ENCODE results near the gene TAPT1.
"Not testable (repeated sequence)": the region's sequence is repeated elsewhere in the genome, so short reads cannot be mapped to it uniquely, and the experiment has no call there.

Gene TAPT1

GRCh38 chr4:16171831-16172230 lies 54.4 kb downstream of the TAPT1 start:
- no peak for DNase-seq (ENCODE audit: low spot score)

GRCh38 chr4:16169490-16169889 lies 56.8 kb downstream of the TAPT1 start:
- no peak for DNase-seq (ENCODE audit: low spot score)

GRCh38 chr4:16168710-16169388 lies 57.4 kb downstream of the TAPT1 start:
- no peak for DNase-seq (ENCODE audit: low spot score)

- no peak for DNase-seq (ENCODE audit: low spot score)
Measured at GRCh38 chr4:16168144-16168543, 58.1 kb downstream of the TAPT1 start.

- DNase-seq (ENCODE audit: low spot score) = no peak
Measured at GRCh38 chr4:16165931-16166330, 60.3 kb downstream of the TAPT1 start.

GRCh38 chr4:16162891-16163290 lies 63.4 kb downstream of the TAPT1 start:
- DNase-seq (ENCODE audit: low spot score) = no peak

GRCh38 chr4:16161851-16162408 lies 64.3 kb downstream of the TAPT1 start:
- DNase-seq (ENCODE audit: low spot score) = no peak

- DNase-seq (ENCODE audit: low spot score) = no peak
Measured at GRCh38 chr4:16160457-16160856, 65.8 kb downstream of the TAPT1 start.

GRCh38 chr4:16159286-16159685 lies 67.0 kb downstream of the TAPT1 start:
- no peak for DNase-seq (ENCODE audit: low spot score)

- DNase-seq (ENCODE audit: low spot score) = no peak
Measured at GRCh38 chr4:16158504-16158852, 67.8 kb downstream of the TAPT1 start.

GRCh38 chr4:16157609-16158503 lies 68.4 kb downstream of the TAPT1 start:
- DNase-seq (ENCODE audit: low spot score) = no peak

GRCh38 chr4:16155528-16156169 lies 70.6 kb downstream of the TAPT1 start:
- DNase-seq (ENCODE audit: low spot score) = no peak

- DNase-seq (ENCODE audit: low spot score) = no peak
Measured at GRCh38 chr4:16154451-16154850, 71.8 kb downstream of the TAPT1 start.

- peak; percentile 34 for DNase-seq (ENCODE audit: low spot score)
Measured at GRCh38 chr4:16150716-16151115, 75.6 kb downstream of the TAPT1 start.

- not testable (repeated sequence) for DNase-seq (ENCODE audit: low spot score)
Measured at GRCh38 chr4:16144913-16145312, 81.4 kb downstream of the TAPT1 start.

- DNase-seq (ENCODE audit: low spot score) = no peak
Measured at GRCh38 chr4:16142598-16143310, 83.5 kb downstream of the TAPT1 start.

GRCh38 chr4:16140879-16141249 lies 85.4 kb downstream of the TAPT1 start:
- DNase-seq (ENCODE audit: low spot score) = no peak

- no peak for DNase-seq (ENCODE audit: low spot score)
Measured at GRCh38 chr4:16140231-16140878, 85.9 kb downstream of the TAPT1 start.

GRCh38 chr4:16139066-16139945 lies 87.0 kb downstream of the TAPT1 start:
- no peak for DNase-seq (ENCODE audit: low spot score)

GRCh38 chr4:16136827-16137226 lies 89.4 kb downstream of the TAPT1 start:
- no peak for DNase-seq (ENCODE audit: low spot score)

GRCh38 chr4:16136311-16136710 lies 90.0 kb downstream of the TAPT1 start:
- no peak for DNase-seq (ENCODE audit: low spot score)
